ENCODE data around the gene AAR2. TPM values are rescaled to one million over a fixed set of nuclear protein-coding genes. Genes with fewer than 3 reads are reported as not detected.

Gene AAR2
- total and polyA plus RNA-seq, 4 donors = 14.1 to 17.9 (median 17.4) TPM

DNA sequence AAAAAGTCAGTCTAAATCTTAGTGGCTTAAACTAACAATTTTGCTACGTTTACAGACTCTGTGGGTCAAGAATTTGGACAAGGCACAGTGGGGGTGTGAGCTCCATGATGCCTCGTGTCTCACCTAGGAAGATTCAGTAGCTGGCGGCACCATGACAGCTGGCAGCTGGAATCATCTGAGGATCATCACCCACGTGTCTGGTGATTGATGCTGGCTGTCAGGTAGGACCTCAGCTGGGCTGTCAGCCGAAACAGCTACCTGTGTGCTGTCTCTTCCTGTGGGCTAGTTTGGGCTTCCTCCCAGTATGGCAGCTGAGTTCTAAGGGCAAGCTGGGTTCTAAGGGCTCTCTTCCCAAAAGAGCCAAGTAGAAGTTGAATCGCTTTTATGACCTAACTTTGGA lies 43.5 kb downstream of the AAR2 start (continued):
- no peak for TF ChIP-seq JUND (IDR thresholded peaks at IDR 0.05)
- TF ChIP-seq NR2F2 (IDR thresholded peaks at IDR 0.05) = no peak
- TF ChIP-seq RXRA (IDR thresholded peaks at IDR 0.05) = no peak
- TF ChIP-seq GABPA (IDR thresholded peaks at IDR 0.05 in 1 of 2, conservative IDR thresholded peaks at IDR 0.05 in 1 of 2) = no peak
- no peak for TF ChIP-seq ATF3 (IDR thresholded peaks at IDR 0.05)

GRCh38 chr20:36281785-36282380 lies 45.6 kb downstream of the AAR2 start:
- Histone ChIP-seq H3K36me3 (ENCODE audit: control insufficient read depth in 4 of 4, insufficient read depth in 3 of 4, low read depth in 1 of 4, low read length in 3 of 4) (no peaks in the 10 kb centered on the region), H3K9ac (ENCODE audit: low read depth in 1 of 2, low read length in 2 of 2) (no peak overlapping the region), H3K4me1 (ENCODE audit: control insufficient read depth in 4 of 4, insufficient read depth in 4 of 4, low read length in 3 of 4) (no peaks in the 10 kb centered on the region), H3K27ac (ENCODE audit: low read depth in 1 of 2, low read length in 2 of 2) (no peak overlapping the region), H3K4me3 (ENCODE audit: low read depth in 1 of 3, low read length in 3 of 3) (no peak overlapping the region), H3K27me3 (ENCODE audit: control insufficient read depth in 4 of 4, insufficient read depth in 4 of 4, low read length in 3 of 4) (peaks cover 0 to 10% (median 0%) of the 10 kb centered on the region in 4 donors), H3K9me3 (ENCODE audit: control insufficient read depth in 4 of 4, low read length in 3 of 4) (peaks cover 0 to 2% (median under 1%) of the 10 kb centered on the region in 4 donors)
- TF ChIP-seq CTCF (IDR thresholded peaks at IDR 0.05; ENCODE audit: low read depth, low read length, missing input control) = no peak
- TF ChIP-seq HNF4G (IDR thresholded peaks at IDR 0.05) = no peak
- no peak for TF ChIP-seq ATF3 (IDR thresholded peaks at IDR 0.05)
- TF ChIP-seq FOXA1 (IDR thresholded peaks at IDR 0.05) = no peak
- TF ChIP-seq, protein P1, sequence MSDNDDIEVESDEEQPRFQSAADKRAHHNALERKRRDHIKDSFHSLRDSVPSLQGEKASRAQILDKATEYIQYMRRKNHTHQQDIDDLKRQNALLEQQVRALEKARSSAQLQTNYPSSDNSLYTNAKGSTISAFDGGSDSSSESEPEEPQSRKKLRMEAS (IDR thresholded peaks at IDR 0.05) = no peak
- TF ChIP-seq NR2F2 (IDR thresholded peaks at IDR 0.05) = no peak
- no peak for TF ChIP-seq GABPA (IDR thresholded peaks at IDR 0.05 in 1 of 2, conservative IDR thresholded peaks at IDR 0.05 in 1 of 2)
- no peak for TF ChIP-seq TAF1 (conservative IDR thresholded peaks at IDR 0.05)
- TF ChIP-seq YY1 (IDR thresholded peaks at IDR 0.05) = no peak
- no peak for TF ChIP-seq SP1 (IDR thresholded peaks at IDR 0.05)
- TF ChIP-seq RAD21 (IDR thresholded peaks at IDR 0.05) = no peak
- TF ChIP-seq JUND (IDR thresholded peaks at IDR 0.05) = no peak
- TF ChIP-seq, protein P2, sequence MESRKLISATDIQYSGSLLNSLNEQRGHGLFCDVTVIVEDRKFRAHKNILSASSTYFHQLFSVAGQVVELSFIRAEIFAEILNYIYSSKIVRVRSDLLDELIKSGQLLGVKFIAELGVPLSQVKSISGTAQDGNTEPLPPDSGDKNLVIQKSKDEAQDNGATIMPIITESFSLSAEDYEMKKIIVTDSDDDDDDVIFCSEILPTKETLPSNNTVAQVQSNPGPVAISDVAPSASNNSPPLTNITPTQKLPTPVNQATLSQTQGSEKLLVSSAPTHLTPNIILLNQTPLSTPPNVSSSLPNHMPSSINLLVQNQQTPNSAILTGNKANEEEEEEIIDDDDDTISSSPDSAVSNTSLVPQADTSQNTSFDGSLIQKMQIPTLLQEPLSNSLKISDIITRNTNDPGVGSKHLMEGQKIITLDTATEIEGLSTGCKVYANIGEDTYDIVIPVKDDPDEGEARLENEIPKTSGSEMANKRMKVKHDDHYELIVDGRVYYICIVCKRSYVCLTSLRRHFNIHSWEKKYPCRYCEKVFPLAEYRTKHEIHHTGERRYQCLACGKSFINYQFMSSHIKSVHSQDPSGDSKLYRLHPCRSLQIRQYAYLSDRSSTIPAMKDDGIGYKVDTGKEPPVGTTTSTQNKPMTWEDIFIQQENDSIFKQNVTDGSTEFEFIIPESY (IDR thresholded peaks at IDR 0.05) = no peak
- TF ChIP-seq EGR1 (IDR thresholded peaks at IDR 0.05; ENCODE audit: low read depth in 2 of 2) = no peak
- no peak for TF ChIP-seq FOXA2 (IDR thresholded peaks at IDR 0.05)
- TF ChIP-seq RXRA (IDR thresholded peaks at IDR 0.05) = no peak
- no peak for TF ChIP-seq HNF4A (conservative IDR thresholded peaks at IDR 0.05)
- 85% methylated on average over 10 of the region's 10 CpGs for WGBS
- no peak for DNase-seq (ENCODE audit: low spot score)

DNA sequence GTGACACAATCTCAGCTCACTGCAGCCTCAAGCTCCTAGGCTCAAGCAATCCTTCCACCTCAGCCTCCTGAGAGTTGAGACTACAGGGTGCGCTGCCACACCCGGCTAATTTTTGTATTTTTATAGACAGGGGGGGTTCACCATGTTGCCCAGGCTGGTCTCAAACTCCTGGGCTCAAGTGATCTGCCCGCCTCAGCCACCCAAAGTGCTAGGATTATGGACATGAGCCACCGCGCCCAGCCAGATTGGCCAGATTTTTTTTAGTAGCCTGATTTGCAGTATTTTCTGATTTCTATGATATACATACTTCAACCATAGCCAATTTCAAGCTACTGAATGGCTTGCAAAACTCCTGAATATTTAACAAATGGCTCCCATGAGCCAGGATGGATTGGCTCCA lies 48.5 kb downstream of the AAR2 start:
- TF ChIP-seq JUND (IDR thresholded peaks at IDR 0.05) (no peak), EGR1 (IDR thresholded peaks at IDR 0.05; ENCODE audit: low read depth in 2 of 2) (no peak), FOXA1 (IDR thresholded peaks at IDR 0.05) (no peak), HNF4G (IDR thresholded peaks at IDR 0.05) (no peak), ATF3 (IDR thresholded peaks at IDR 0.05) (no peak), REST (IDR thresholded peaks at IDR 0.05) (no peak), YY1 (IDR thresholded peaks at IDR 0.05) (no peak), FOXA2 (IDR thresholded peaks at IDR 0.05) (no peak), NR2F2 (IDR thresholded peaks at IDR 0.05) (no peak)
- TF ChIP-seq, protein P2 (IDR thresholded peaks at IDR 0.05) = no peak
- Histone ChIP-seq H3K4me1 (ENCODE audit: control insufficient read depth in 4 of 4, insufficient read depth in 4 of 4, low read length in 3 of 4) (no peaks in the 10 kb centered on the region), H3K27ac (ENCODE audit: low read depth in 1 of 2, low read length in 2 of 2) (no peak overlapping the region), H3K4me3 (ENCODE audit: low read depth in 1 of 3, low read length in 3 of 3) (no peak overlapping the region), H3K9me3 (ENCODE audit: control insufficient read depth in 4 of 4, low read length in 3 of 4) (peaks cover 0 to 3% (median 2%) of the 10 kb centered on the region in 4 donors), H3K36me3 (ENCODE audit: control insufficient read depth in 4 of 4, insufficient read depth in 3 of 4, low read depth in 1 of 4, low read length in 3 of 4) (no peaks in the 10 kb centered on the region), H3K27me3 (ENCODE audit: control insufficient read depth in 4 of 4, insufficient read depth in 4 of 4, low read length in 3 of 4) (peaks cover 0 to 8% (median 2%) of the 10 kb centered on the region in 4 donors), H3K9ac (ENCODE audit: low read depth in 1 of 2, low read length in 2 of 2) (no peak overlapping the region)
- 86% methylated on average over 5 of the region's 5 CpGs for WGBS
- DNase-seq (ENCODE audit: low spot score) = no peak
